SU-DHL-6 (cell line): ENCODE data around the gene DPP4.

Experiments
- CTCF ChIP-seq: fragments of 200-600 bp; sonication (generic); IDR thresholded peaks from one replicate; pipeline ENCODE4 v1.5.1; 2017; ENCODE audit warnings: antibody characterized with exemption, mild to moderate bottlenecking, low read length, moderate library complexity; ENCODE audit not compliant: insufficient read depth, poor library complexity, severe bottlenecking
- EZH2phosphoT487 ChIP-seq: fragments of 200-600 bp; sonication (generic), shearing (Covaris generic); conservative IDR thresholded peaks from 2 replicates; pipeline ENCODE4 v1.6.1; 2018; ENCODE audit warnings: mild to moderate bottlenecking, antibody characterized with exemption, low read length, moderate library complexity, mixed read lengths

- TF ChIP-seq CTCF (no peak), EZH2phosphoT487 (no peak)
Measured at GRCh38 chr2:162016080-162016479, 57.9 kb downstream of the DPP4 start.
